Gastrocnemius medialis (tissue), 4 donors: ENCODE measurements around the gene FCER2.

Experiments
- POLR2A ChIP-seq, 2 donors: fragments of 450-650 bp; IDR thresholded peaks; one replicate each; pipeline ENCODE4 v1.6.1; 2017; ENCODE audit warnings: antibody characterized with exemption in 2 of 2, mild to moderate bottlenecking in 2 of 2, moderate library complexity in 2 of 2
- TF ChIP-seq, protein P1 (sequence below), 5 experiments: fragments of 450-650 bp in 3 of 5; fragments of 200-600 bp in 2 of 5; sonication (generic) in 2 of 5; IDR thresholded peaks in 4 of 5; conservative IDR thresholded peaks in 1 of 5; 1 replicate in 4 of 5; 2 replicates in 1 of 5; pipeline ENCODE4 v1.5.1; 2016 to 2019; ENCODE audit warnings: antibody characterized with exemption in 5 of 5, mild to moderate bottlenecking in 3 of 5, moderate library complexity in 3 of 5

DNA sequence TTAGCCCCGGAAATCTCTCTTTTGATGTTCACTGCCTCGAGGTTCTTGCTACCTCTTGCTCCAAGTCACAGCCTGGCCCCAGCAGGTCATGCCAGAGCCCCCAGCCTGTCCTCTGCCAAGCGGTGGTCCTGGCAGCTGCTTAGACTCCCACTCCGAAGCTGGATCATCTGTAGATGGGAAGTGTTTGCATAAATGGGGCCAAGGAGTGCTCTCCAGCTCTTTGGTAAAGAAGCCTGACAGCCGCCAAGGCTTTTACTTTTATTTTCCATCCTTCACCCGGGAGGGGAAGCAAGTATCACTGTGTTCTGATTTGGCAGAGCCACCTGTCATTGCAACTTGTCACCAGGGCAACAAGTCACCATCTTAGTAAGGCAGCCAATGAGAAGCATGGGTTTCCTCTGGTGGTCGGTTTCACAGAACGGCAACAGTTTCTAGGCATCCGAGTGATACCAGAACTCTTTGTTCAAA, 43.7 kb downstream of the FCER2 start:
- no peak for TF ChIP-seq POLR2A (IDR thresholded peaks at IDR 0.05)
- TF ChIP-seq, protein P1, sequence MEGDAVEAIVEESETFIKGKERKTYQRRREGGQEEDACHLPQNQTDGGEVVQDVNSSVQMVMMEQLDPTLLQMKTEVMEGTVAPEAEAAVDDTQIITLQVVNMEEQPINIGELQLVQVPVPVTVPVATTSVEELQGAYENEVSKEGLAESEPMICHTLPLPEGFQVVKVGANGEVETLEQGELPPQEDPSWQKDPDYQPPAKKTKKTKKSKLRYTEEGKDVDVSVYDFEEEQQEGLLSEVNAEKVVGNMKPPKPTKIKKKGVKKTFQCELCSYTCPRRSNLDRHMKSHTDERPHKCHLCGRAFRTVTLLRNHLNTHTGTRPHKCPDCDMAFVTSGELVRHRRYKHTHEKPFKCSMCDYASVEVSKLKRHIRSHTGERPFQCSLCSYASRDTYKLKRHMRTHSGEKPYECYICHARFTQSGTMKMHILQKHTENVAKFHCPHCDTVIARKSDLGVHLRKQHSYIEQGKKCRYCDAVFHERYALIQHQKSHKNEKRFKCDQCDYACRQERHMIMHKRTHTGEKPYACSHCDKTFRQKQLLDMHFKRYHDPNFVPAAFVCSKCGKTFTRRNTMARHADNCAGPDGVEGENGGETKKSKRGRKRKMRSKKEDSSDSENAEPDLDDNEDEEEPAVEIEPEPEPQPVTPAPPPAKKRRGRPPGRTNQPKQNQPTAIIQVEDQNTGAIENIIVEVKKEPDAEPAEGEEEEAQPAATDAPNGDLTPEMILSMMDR (IDR thresholded peaks at IDR 0.05 in 4 of 5, conservative IDR thresholded peaks at IDR 0.05 in 1 of 5) = no peak
